ENCODE data around the gene LARGE1.
A peak's percentile ranks its signal among the peaks of the same experiment; 100 is the strongest.

LARGE1 gene

GRCh38 chr22:33315117-33315516 lies 605.2 kb downstream of the LARGE1 start:
- TF ChIP-seq CTCF (conservative IDR thresholded peaks at IDR 0.05; ENCODE audit: low read length): no peak
- H3K4me3 ChIP-seq (ENCODE audit: low read length): no peak overlapping the region
- DNase-seq (ENCODE audit: low read depth): no peak

- H3K4me3 ChIP-seq (ENCODE audit: low read length): no peak overlapping the region
- DNase-seq (ENCODE audit: low read depth): no peak
- TF ChIP-seq CTCF (conservative IDR thresholded peaks at IDR 0.05; ENCODE audit: low read length): no peak
Observed at GRCh38 chr22:33314316-33314715, 606.0 kb downstream of the LARGE1 start.

- no peak for DNase-seq (ENCODE audit: low read depth)
- no peak for TF ChIP-seq CTCF (conservative IDR thresholded peaks at IDR 0.05; ENCODE audit: low read length)
- H3K4me3 ChIP-seq (ENCODE audit: low read length): no peak overlapping the region
Observed at GRCh38 chr22:33303099-33303498, 617.2 kb downstream of the LARGE1 start.

- no peak overlapping the region for H3K4me3 ChIP-seq (ENCODE audit: low read length)
- DNase-seq (ENCODE audit: low read depth): no peak
- TF ChIP-seq CTCF (conservative IDR thresholded peaks at IDR 0.05; ENCODE audit: low read length): no peak
Observed at GRCh38 chr22:33302549-33302948, 617.7 kb downstream of the LARGE1 start.

GRCh38 chr22:33302049-33302545 lies 618.2 kb downstream of the LARGE1 start:
- peak overlapping the region; percentile 18; the same call in 1 of the 2 replicates for H3K4me3 ChIP-seq (ENCODE audit: low read length)
- peak; percentile 66 for DNase-seq (ENCODE audit: low read depth)
- peak; percentile 97 for TF ChIP-seq CTCF (conservative IDR thresholded peaks at IDR 0.05; ENCODE audit: low read length)

- H3K4me3 ChIP-seq (ENCODE audit: low read length): no peak overlapping the region
Observed at GRCh38 chr22:33300165-33300564, 620.1 kb downstream of the LARGE1 start.

More at GRCh38 chr22:33300165-33300564, 620.1 kb downstream of the LARGE1 start:
- DNase-seq (ENCODE audit: low read depth): no peak
- TF ChIP-seq CTCF (conservative IDR thresholded peaks at IDR 0.05; ENCODE audit: low read length): no peak
